Lower lobe of right lung (tissue), 2 donors: Measurements from ENCODE around the gene DEPP1. TPM values are rescaled to one million over a fixed set of nuclear protein-coding genes. Genes with fewer than 3 reads are reported as not detected.

ENCODE experiments used
- ATAC-seq, 2 donors: fragments of 200-7000 bp; cut with Tn5 transposase; one replicate each; pipeline ENCODE4 v1.9.1; 2020 to 2022; ENCODE audit warnings: mild to moderate bottlenecking in 2 of 2, moderate library complexity in 2 of 2
- DNase-seq: peaks from one replicate; pipeline ENCODE4 v3.0.0-alpha.2; 2020
- H3K27ac ChIP-seq: fragments of 200-600 bp; one replicate; pipeline ENCODE4 v1.8.0; 2022
- H3K27me3 ChIP-seq: fragments of 200-600 bp; one replicate; pipeline ENCODE4 v1.8.0; 2022; ENCODE audit warnings: low read depth
- H3K36me3 ChIP-seq: fragments of 200-600 bp; one replicate; pipeline ENCODE4 v1.8.0; 2022; ENCODE audit warnings: mild to moderate bottlenecking
- H3K4me1 ChIP-seq: fragments of 200-600 bp; one replicate; pipeline ENCODE4 v1.8.0; 2022
- H3K4me3 ChIP-seq: fragments of 200-600 bp; one replicate; pipeline ENCODE4 v1.8.0; 2022; ENCODE audit warnings: mild to moderate bottlenecking
- H3K9me3 ChIP-seq: fragments of 200-600 bp; one replicate; pipeline ENCODE4 v1.8.0; 2022
- CTCF ChIP-seq: fragments of 200-600 bp; IDR thresholded peaks from one replicate; pipeline ENCODE4 v1.8.0; 2022; ENCODE audit warnings: antibody characterized with exemption, mild to moderate bottlenecking
- intact Hi-C: fragments of 100-400 bp; cut with DNase I; formaldehyde crosslinking; loops from one replicate; pipeline ENCODE4 v1.11.0; 2022
- total RNA-seq: library from RNA; stranded (reverse); fragmentation: NEBNext Ultra II Directional; extraction: Animal tissue kit (Norgen Biotek cat#: 25700); gene quantifications from one replicate; pipeline ENCODE4 v1.2.1, GENCODE V29; 2021
- donor health status: DM: no; HTN: yes; CAD: no; lungs with severe emphysema.

Gene DEPP1
- total RNA-seq, 1 donor from 2014 or later: 108 TPM

- no peak for ATAC-seq
- Histone ChIP-seq H3K27ac (peak overlapping the region; percentile 81), H3K4me3 (no peak overlapping the region), H3K4me1 (peaks cover 88% of the 10 kb centered on the region), H3K9me3 (no peaks in the 10 kb centered on the region), H3K27me3 (no peaks in the 10 kb centered on the region), H3K36me3 (peaks cover 38% of the 10 kb centered on the region)
- no peak for TF ChIP-seq CTCF
- no peak for DNase-seq
- intact Hi-C loops: no loop called here
Measured at GRCh38 chr10:44995581-44995913, 16.9 kb upstream of the DEPP1 start.

GRCh38 chr10:44994752-44995530 is 16.3 kb upstream of the DEPP1 start:
- H3K4me3 ChIP-seq: no peak overlapping the region
- H3K27ac ChIP-seq: peak overlapping the region; percentile 81
- H3K9me3 ChIP-seq: no peaks in the 10 kb centered on the region
- no peak for DNase-seq
- H3K36me3 ChIP-seq: peaks cover 41% of the 10 kb centered on the region
- no peak for TF ChIP-seq CTCF
- peaks cover 85% of the 10 kb centered on the region for H3K4me1 ChIP-seq
- ATAC-seq: no peak
- intact Hi-C loops: no loop called here
- H3K27me3 ChIP-seq: no peaks in the 10 kb centered on the region

DNA sequence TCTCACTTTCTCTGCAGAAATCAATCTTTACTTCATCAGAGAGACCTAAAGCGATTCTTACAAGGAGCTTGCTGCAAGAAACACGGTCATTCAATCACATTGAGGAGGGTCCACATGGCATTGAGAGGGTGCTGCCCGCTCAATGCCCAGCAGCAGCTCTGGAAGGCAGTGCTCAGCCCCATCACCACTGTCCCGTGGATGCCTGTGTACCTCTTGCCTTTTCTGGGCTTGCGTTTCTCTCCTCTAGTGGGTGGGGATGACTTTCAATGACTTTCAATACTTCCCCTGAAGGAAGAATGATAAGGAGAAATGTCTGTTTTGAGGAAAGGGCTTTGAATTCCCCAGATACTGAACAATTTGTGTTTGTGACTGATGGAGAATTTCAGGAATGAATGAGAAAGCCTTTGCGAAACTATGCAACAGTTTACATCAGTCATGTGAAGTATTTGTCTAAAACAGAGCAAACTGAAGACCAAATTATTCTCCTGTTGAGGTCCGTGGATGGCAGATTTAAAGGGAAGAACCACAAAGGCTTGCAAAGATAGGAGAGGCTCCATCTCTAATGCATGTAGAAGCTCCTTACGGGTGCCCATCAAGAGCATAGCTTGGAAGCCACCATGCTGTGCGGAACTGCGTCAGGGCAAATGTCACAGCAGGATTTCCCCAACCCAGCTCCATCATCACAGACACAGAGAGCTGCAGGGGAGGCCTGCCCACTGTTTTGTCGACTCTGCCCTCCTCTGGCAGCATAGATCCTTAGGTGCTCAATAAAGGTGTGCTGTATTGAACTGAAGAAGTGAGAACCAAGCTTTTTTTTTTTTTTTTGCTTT is 15.5 kb upstream of the DEPP1 start:
- Histone ChIP-seq H3K4me3 (no peak overlapping the region), H3K27me3 (no peaks in the 10 kb centered on the region), H3K4me1 (peaks cover 77% of the 10 kb centered on the region), H3K36me3 (peaks cover 49% of the 10 kb centered on the region), H3K27ac (peak overlapping the region; percentile 81), H3K9me3 (no peaks in the 10 kb centered on the region)
- ATAC-seq (no peak), DNase-seq (no peak)
- intact Hi-C loops: no loop called here
- TF ChIP-seq CTCF: no peak

GRCh38 chr10:44993226-44993921 is 14.8 kb upstream of the DEPP1 start:
- Histone ChIP-seq H3K9me3 (no peaks in the 10 kb centered on the region), H3K4me1 (peaks cover 72% of the 10 kb centered on the region), H3K4me3 (no peak overlapping the region), H3K27ac (peak overlapping the region; percentile 38), H3K27me3 (no peaks in the 10 kb centered on the region), H3K36me3 (peaks cover 57% of the 10 kb centered on the region)
- ATAC-seq: no peak
- no peak for DNase-seq
- intact Hi-C loops: no loop called here
- TF ChIP-seq CTCF: no peak

DNA sequence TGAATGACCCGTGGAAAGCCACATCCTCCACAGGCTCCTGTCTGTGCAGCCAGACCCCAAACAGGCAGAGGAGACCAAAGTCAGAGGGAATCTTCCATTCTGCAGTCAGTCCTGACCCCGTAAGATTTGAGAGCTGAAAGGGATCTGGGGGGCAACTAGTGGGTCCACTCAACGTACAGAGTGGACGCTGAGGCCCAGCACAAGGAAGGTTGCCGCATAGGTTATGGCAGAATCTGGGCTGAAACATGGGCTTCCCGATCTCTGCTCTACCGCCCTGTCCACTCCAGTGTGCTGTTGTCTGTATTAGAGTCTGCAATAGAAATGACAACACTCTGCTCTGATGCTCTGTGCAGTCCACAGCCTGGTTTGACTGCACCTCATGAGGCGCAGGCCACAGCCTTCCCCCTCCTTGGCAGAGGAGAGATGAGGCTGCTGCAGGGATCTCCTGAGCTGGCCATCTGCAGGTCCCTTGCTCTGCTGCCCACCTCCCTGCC is 14.2 kb upstream of the DEPP1 start:
- Histone ChIP-seq H3K9me3 (no peaks in the 10 kb centered on the region), H3K4me1 (peaks cover 69% of the 10 kb centered on the region), H3K27me3 (no peaks in the 10 kb centered on the region), H3K27ac (peak overlapping the region; percentile 38), H3K4me3 (no peak overlapping the region), H3K36me3 (peaks cover 58% of the 10 kb centered on the region)
- ATAC-seq (no peak), DNase-seq (no peak)
- TF ChIP-seq CTCF: no peak
- intact Hi-C loops: no loop called here
